ENCODE results near the gene C6.

DNA sequence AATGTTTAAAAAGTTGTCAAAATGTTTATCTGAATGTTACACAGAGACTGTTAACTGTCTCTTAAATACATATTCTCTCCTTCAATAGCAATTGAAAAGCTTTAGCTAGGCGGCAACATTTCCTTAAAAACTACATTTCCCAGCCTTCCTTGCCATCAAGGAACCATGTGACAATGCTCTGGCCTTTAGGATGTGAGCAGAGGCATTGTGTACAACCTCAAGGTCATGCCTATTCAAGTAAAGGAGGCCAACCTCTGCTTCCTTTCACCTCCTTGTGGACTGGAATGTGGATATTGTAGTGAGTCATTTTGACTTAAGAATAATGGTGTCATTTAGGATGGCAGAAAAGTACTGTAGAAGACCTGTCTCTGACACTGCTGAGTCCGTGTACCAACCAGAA lies 118.5 kb downstream of the C6 start:
- TF ChIP-seq, protein P1, sequence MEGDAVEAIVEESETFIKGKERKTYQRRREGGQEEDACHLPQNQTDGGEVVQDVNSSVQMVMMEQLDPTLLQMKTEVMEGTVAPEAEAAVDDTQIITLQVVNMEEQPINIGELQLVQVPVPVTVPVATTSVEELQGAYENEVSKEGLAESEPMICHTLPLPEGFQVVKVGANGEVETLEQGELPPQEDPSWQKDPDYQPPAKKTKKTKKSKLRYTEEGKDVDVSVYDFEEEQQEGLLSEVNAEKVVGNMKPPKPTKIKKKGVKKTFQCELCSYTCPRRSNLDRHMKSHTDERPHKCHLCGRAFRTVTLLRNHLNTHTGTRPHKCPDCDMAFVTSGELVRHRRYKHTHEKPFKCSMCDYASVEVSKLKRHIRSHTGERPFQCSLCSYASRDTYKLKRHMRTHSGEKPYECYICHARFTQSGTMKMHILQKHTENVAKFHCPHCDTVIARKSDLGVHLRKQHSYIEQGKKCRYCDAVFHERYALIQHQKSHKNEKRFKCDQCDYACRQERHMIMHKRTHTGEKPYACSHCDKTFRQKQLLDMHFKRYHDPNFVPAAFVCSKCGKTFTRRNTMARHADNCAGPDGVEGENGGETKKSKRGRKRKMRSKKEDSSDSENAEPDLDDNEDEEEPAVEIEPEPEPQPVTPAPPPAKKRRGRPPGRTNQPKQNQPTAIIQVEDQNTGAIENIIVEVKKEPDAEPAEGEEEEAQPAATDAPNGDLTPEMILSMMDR (IDR thresholded peaks at IDR 0.05), result no peak
- no peak for TF ChIP-seq EZH2 (IDR thresholded peaks at IDR 0.05)
- no peak for TF ChIP-seq EZH2phosphoT487 (IDR thresholded peaks at IDR 0.05)
